T-cell (primary cell): ENCODE measurements around the gene PTPN1. TPM values are rescaled to one million over a fixed set of nuclear protein-coding genes. Genes with fewer than 3 reads are reported as not detected.

ENCODE experiments used
- ATAC-seq, 4 experiments: fragments of 200-7000 bp in 3 of 4; fragments of 150-1000 bp in 1 of 4; cut with Tn5 transposase; replicated peaks in 1 of 4; 1 replicate in 3 of 4; 2 replicates in 1 of 4; pipeline ENCODE4 v1.10.0; 2021; ENCODE audit warnings: moderate library complexity in 3 of 4, mild to moderate bottlenecking in 2 of 4, moderate number of reproducible peaks in 1 of 4
- CTCF ChIA-PET, 2 donors: fragments of 300-600 bp; sonication (Branson Sonifier 250); formaldehyde crosslinking; loops; one replicate each; lab custom pipeline; 2022; ENCODE audit warnings: antibody characterized with exemption in 2 of 2; lab: Charles Lee
- POLR2A ChIA-PET, 2 donors: fragments of 300-600 bp; sonication (Branson Sonifier 250); formaldehyde crosslinking; loops; one replicate each; lab custom pipeline; 2022; ENCODE audit warnings: antibody characterized with exemption in 2 of 2; lab: Charles Lee
- DNase-seq, 35 experiments: peaks; one replicate each; pipeline versions ENCODE4 v3.0.0 to v3.0.0-alpha.2; 2013 to 2023
- H3K27ac ChIP-seq: one replicate; pipeline ENCODE4 v1.5.1; 2013; ENCODE audit warnings: low read length
- H3K27me3 ChIP-seq, 2 experiments: replicated peaks in 1 of 2; 1 replicate in 1 of 2; 2 replicates in 1 of 2; pipeline versions ENCODE4 v1.6.1 to v1.7.0; 2013; ENCODE audit warnings: low read length in 1 of 2, mixed read lengths in 1 of 2; ENCODE audit not compliant: control insufficient read depth in 2 of 2, insufficient read depth in 2 of 2; ENCODE audit errors: extremely low read depth in 1 of 2
- H3K36me3 ChIP-seq, 2 donors: 1 replicate in 1 of 2; 2 replicates in 1 of 2; pipeline versions ENCODE4 v1.6.1 to v1.7.0; 2013; ENCODE audit warnings: low read length in 1 of 2; ENCODE audit not compliant: control insufficient read depth in 2 of 2, insufficient read depth in 1 of 2; ENCODE audit errors: extremely low read depth in 1 of 2
- H3K4me1 ChIP-seq, 2 experiments: 1 replicate in 1 of 2; 2 replicates in 1 of 2; pipeline versions ENCODE4 v1.6.1 to v1.7.0; 2013; ENCODE audit warnings: low read length in 2 of 2, mixed read lengths in 1 of 2; ENCODE audit not compliant: insufficient read depth in 2 of 2, control insufficient read depth in 1 of 2; ENCODE audit errors: extremely low read depth in 1 of 2
- H3K4me3 ChIP-seq, 2 donors: 1 replicate in 1 of 2; 2 replicates in 1 of 2; pipeline versions ENCODE4 v1.5.1 to v1.7.0; 2013; ENCODE audit warnings: mild to moderate bottlenecking in 2 of 2, low read length in 1 of 2, moderate library complexity in 1 of 2; ENCODE audit not compliant: control insufficient read depth in 1 of 2; ENCODE audit errors: extremely low read depth in 1 of 2
- H3K9me3 ChIP-seq: 2 replicates; pipeline ENCODE4 v1.7.0; 2013
- H3K27ac Mint-ChIP-seq, 2 donors: one replicate each; pipeline ENCODE4 v1.8.0; 2020 to 2021; ENCODE audit warnings: mild to moderate bottlenecking in 2 of 2, mixed read lengths in 2 of 2
- H3K27me3 Mint-ChIP-seq, 2 donors: one replicate each; pipeline ENCODE4 v1.8.0; 2021 to 2022; ENCODE audit warnings: mixed read lengths in 2 of 2
- H3K36me3 Mint-ChIP-seq: one replicate; pipeline ENCODE4 v1.8.0; 2021; ENCODE audit warnings: mixed read lengths
- H3K4me1 Mint-ChIP-seq, 3 donors: one replicate each; pipeline ENCODE4 v1.8.0; 2020 to 2022; ENCODE audit warnings: mixed read lengths in 3 of 3, mild to moderate bottlenecking in 1 of 3
- H3K4me3 Mint-ChIP-seq, 3 donors: one replicate each; pipeline ENCODE4 v1.8.0; 2020 to 2022; ENCODE audit warnings: mild to moderate bottlenecking in 3 of 3, mixed read lengths in 3 of 3, moderate library complexity in 3 of 3
- H3K9me3 Mint-ChIP-seq, 3 donors: one replicate each; pipeline ENCODE4 v1.8.0; 2020 to 2022; ENCODE audit warnings: mixed read lengths in 3 of 3
- WGBS: methylation state at CpG from one replicate; pipeline ENCODE4 v1.1.5; 2013; ENCODE audit warnings: missing lambda C conversion rate; ENCODE audit not compliant: insufficient coverage; 5-methylcytosine and 5-hydroxymethylcytosine counted together
- total RNA-seq, 35 experiments: library from RNA in 6 of 35; stranded (reverse) in 6 of 35; fragments of 120-200 nt in 1 of 35; gene quantifications; one replicate each; pipeline versions ENCODE4 v1.2.1 to v1.2.4 and lab custom pipeline; 2013 to 2026

Gene PTPN1
- total RNA-seq, 5 donors from 2014 or later (not counting 1 experiment from before 2014, with no cell fraction given): 50.7 to 67.9 (median 55.3) TPM

- no peak for DNase-seq
- H3K4me1 ChIP-seq: peaks cover 14 to 24% of the 10 kb centered on the region in 2 experiments
- 77% methylated on average over 2 of the region's 2 CpGs for WGBS
- Mint-ChIP-seq H3K4me1 (peaks cover 37 to 61% (median 40%) of the 10 kb centered on the region in 3 donors), H3K4me3 (no peak overlapping the region), H3K27ac (no peak overlapping the region), H3K9me3 (no peaks in the 10 kb centered on the region), H3K27me3 (no peaks in the 10 kb centered on the region), H3K36me3 (peaks cover 14% of the 10 kb centered on the region)
- H3K27me3 ChIP-seq: no peaks in the 10 kb centered on the region
- ChIA-PET CTCF (interaction anchor here in 1 of 2 donors (0.8 to 1.5 kb wide), 4 partner anchors 31 to 238 kb away, joined by 3 read pairs; no protein-coding TSS in a partner anchor), POLR2A (interaction anchor here in 1 of 2 donors (0.5 kb wide), 2 partner anchors 164 to 618 kb away, joined by 4 to 8 read pairs; no protein-coding TSS in a partner anchor)
- H3K4me3 ChIP-seq: no peak overlapping the region
- no peak overlapping the region for H3K27ac ChIP-seq
- no peaks in the 10 kb centered on the region for H3K9me3 ChIP-seq
- ATAC-seq: no peak
- peaks cover 0 to 15% of the 10 kb centered on the region in 2 donors for H3K36me3 ChIP-seq
Measured at GRCh38 chr20:50550531-50550930, 40.3 kb downstream of the PTPN1 start.

- H3K27ac Mint-ChIP-seq: peak overlapping the region; percentile 44 to 73
- CTCF ChIA-PET: interaction anchor here in 1 of 2 donors (0.8 to 1.2 kb wide), 2 partner anchors 32 to 238 kb away, joined by 3 read pairs; no protein-coding TSS in a partner anchor
- POLR2A ChIA-PET: interaction anchor here in 1 of 2 donors (0.6 kb wide), 1 partner anchor 41 kb away, joined by 3 read pairs; no protein-coding TSS in a partner anchor
- no peaks in the 10 kb centered on the region for H3K27me3 Mint-ChIP-seq
- no peaks in the 10 kb centered on the region for H3K27me3 ChIP-seq
- H3K4me3 Mint-ChIP-seq: no peak overlapping the region
- no peak overlapping the region for H3K27ac ChIP-seq
- H3K36me3 ChIP-seq: peaks cover 0 to 15% of the 10 kb centered on the region in 2 donors
- ATAC-seq (no peak), DNase-seq (no peak)
- H3K4me1 ChIP-seq: peaks cover 10 to 16% of the 10 kb centered on the region in 2 experiments
- no CpG with 5 or more reads among the region's 4 CpGs for WGBS
- H3K4me1 Mint-ChIP-seq: peaks cover 37 to 61% (median 40%) of the 10 kb centered on the region in 3 donors
- H3K4me3 ChIP-seq: no peak overlapping the region
- H3K9me3 ChIP-seq: no peaks in the 10 kb centered on the region
- peaks cover 14% of the 10 kb centered on the region for H3K36me3 Mint-ChIP-seq
- H3K9me3 Mint-ChIP-seq: no peaks in the 10 kb centered on the region
Measured at GRCh38 chr20:50551288-50551687, 41.1 kb downstream of the PTPN1 start.

GRCh38 chr20:50552979-50553378, 42.8 kb downstream of the PTPN1 start:
- Mint-ChIP-seq H3K4me1 (peaks cover 35 to 53% (median 36%) of the 10 kb centered on the region in 3 donors), H3K36me3 (peaks cover 10% of the 10 kb centered on the region), H3K4me3 (no peak overlapping the region), H3K27ac (no peak overlapping the region), H3K9me3 (no peaks in the 10 kb centered on the region), H3K27me3 (no peaks in the 10 kb centered on the region)
- H3K9me3 ChIP-seq: no peaks in the 10 kb centered on the region
- DNase-seq (no peak), ATAC-seq (no peak)
- no peak overlapping the region for H3K27ac ChIP-seq
- peaks cover 4 to 13% of the 10 kb centered on the region in 2 experiments for H3K4me1 ChIP-seq
- H3K27me3 ChIP-seq: no peaks in the 10 kb centered on the region
- WGBS: 98% methylated on average over 3 of the region's 3 CpGs
- ChIA-PET POLR2A (no interaction called here), CTCF (interaction anchor here (0.5 to 0.6 kb wide), 3 partner anchors 20 to 1354 kb away, joined by 3 read pairs; no protein-coding TSS in a partner anchor)
- peaks cover 0 to 24% of the 10 kb centered on the region in 2 donors for H3K36me3 ChIP-seq
- H3K4me3 ChIP-seq: no peak overlapping the region

GRCh38 chr20:50554694-50555579, 44.8 kb downstream of the PTPN1 start:
- Histone ChIP-seq H3K27me3 (no peaks in the 10 kb centered on the region), H3K9me3 (no peaks in the 10 kb centered on the region), H3K36me3 (peaks cover 0 to 14% of the 10 kb centered on the region in 2 donors), H3K27ac (no peak overlapping the region), H3K4me1 (peaks cover 2 to 12% of the 10 kb centered on the region in 2 experiments), H3K4me3 (no peak overlapping the region)
- CTCF ChIA-PET: interaction anchor here (0.6 to 1.3 kb wide), 4 partner anchors 8 to 26 kb away, joined by 3 to 4 read pairs (median 4); no protein-coding TSS in a partner anchor
- Mint-ChIP-seq H3K4me1 (peaks cover 35 to 53% (median 38%) of the 10 kb centered on the region in 3 donors), H3K36me3 (peaks cover 7% of the 10 kb centered on the region), H3K27ac (no peak overlapping the region), H3K4me3 (no peak overlapping the region), H3K27me3 (no peaks in the 10 kb centered on the region), H3K9me3 (no peaks in the 10 kb centered on the region)
- POLR2A ChIA-PET: interaction anchor here in 1 of 2 donors (0.6 to 0.7 kb wide), 2 partner anchors 24 to 1505 kb away, joined by 3 to 5 read pairs; no protein-coding TSS in a partner anchor
- no peak for ATAC-seq
- WGBS: 83% methylated on average over 1 of the region's 4 CpGs
- DNase-seq: no peak

GRCh38 chr20:50555662-50556061, 45.5 kb downstream of the PTPN1 start:
- H3K4me3 Mint-ChIP-seq: no peak overlapping the region
- DNase-seq (no peak), ATAC-seq (no peak)
- Histone ChIP-seq H3K4me3 (no peak overlapping the region), H3K4me1 (peaks cover 0 to 16% of the 10 kb centered on the region in 2 experiments), H3K9me3 (no peaks in the 10 kb centered on the region), H3K36me3 (peaks cover 0 to 11% of the 10 kb centered on the region in 2 donors), H3K27me3 (no peaks in the 10 kb centered on the region), H3K27ac (no peak overlapping the region)
- no peak overlapping the region for H3K27ac Mint-ChIP-seq
- POLR2A ChIA-PET: interaction anchor here in 1 of 2 donors (0.6 kb wide), 1 partner anchor 41 kb away, joined by 3 read pairs; no protein-coding TSS in a partner anchor
- 100% methylated on average over 3 of the region's 5 CpGs for WGBS
- CTCF ChIA-PET: interaction anchor here (0.6 to 1.2 kb wide), 4 partner anchors 17 to 103 kb away, joined by 3 to 4 read pairs (median 3); no protein-coding TSS in a partner anchor
- H3K36me3 Mint-ChIP-seq: peaks cover 7% of the 10 kb centered on the region
- H3K9me3 Mint-ChIP-seq: no peaks in the 10 kb centered on the region
- no peaks in the 10 kb centered on the region for H3K27me3 Mint-ChIP-seq
- H3K4me1 Mint-ChIP-seq: peaks cover 40 to 50% (median 42%) of the 10 kb centered on the region in 3 donors
